ENCODE data around the gene ZBTB2. TPM values are rescaled to one million over a fixed set of nuclear protein-coding genes. Genes with fewer than 3 reads are reported as not detected.

The ZBTB2 gene
- total RNA-seq, 2 experiments from 2014 or later, result 23.5 to 28.3 TPM

DNA sequence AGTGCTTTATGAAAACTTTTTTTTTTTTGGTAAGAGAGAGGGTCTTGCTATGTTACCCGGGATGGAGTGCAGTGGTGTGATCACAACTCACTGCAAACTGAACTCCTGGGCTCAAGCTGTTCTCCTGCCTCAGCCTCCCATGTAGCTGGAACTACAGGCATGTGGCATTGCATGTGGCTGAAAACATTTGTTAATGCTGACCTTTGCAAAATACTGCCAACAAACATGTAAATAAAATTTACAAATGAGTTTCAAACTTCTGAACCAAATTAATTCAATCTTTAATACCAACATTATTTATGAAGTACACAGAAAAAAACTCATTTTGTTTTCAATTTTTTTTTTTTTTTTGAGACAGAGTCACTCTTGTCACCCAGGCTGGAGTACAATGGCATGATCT, 26.1 kb upstream of the ZBTB2 start:
- Mint-ChIP-seq H3K9me3 (peaks cover 12% of the 10 kb centered on the region), H3K36me3 (ENCODE audit: low read depth) (peaks cover 50% of the 10 kb centered on the region), H3K27ac (no peak overlapping the region), H3K4me1 (peaks cover 22% of the 10 kb centered on the region), H3K27me3 (no peaks in the 10 kb centered on the region), H3K4me3 (no peak overlapping the region)
- ChIA-PET POLR2A (no interaction called here), CTCF (interaction anchor here (1.0 kb wide), 1 partner anchor 11 kb away, joined by 3 read pairs; no protein-coding TSS in a partner anchor)
- no peak for DNase-seq

DNA sequence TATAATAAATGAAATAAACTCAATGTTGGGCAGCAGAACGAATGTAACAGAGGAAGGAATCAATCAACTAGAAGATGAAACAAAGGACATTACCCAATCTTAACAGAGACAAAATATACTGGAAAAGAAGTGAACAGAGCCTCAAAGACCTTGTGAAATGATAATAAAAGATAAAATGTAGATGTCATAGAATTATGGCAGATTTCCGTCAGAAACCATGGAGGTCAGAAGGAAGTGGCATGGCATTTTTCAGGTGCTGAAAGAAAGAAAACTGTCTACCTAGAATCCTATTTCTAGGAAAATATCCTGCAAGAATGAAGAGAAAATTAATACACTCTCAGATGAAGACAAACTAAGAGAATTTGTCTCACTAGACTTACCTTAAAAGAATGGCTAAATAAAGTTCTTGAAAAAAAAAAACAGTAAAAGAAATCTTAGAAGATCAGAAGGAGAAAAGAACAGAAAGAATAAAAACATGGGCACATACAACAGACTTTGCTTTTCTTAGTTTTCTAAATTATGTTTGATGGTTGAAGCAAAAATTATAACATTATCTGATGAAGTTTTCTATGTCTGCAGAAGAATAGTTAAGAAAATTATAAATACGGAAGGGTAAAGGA, 23.4 kb upstream of the ZBTB2 start:
- ChIA-PET CTCF (interaction anchor here (1.0 to 1.4 kb wide), 2 partner anchors 10 to 26 kb away, joined by 3 to 4 read pairs; no protein-coding TSS in a partner anchor), POLR2A (no interaction called here)
- Mint-ChIP-seq H3K27ac (no peak overlapping the region), H3K4me3 (no peak overlapping the region), H3K27me3 (no peaks in the 10 kb centered on the region), H3K4me1 (peaks cover 24% of the 10 kb centered on the region), H3K9me3 (peaks cover 12% of the 10 kb centered on the region), H3K36me3 (ENCODE audit: low read depth) (peaks cover 59% of the 10 kb centered on the region)
- no peak for DNase-seq

DNA sequence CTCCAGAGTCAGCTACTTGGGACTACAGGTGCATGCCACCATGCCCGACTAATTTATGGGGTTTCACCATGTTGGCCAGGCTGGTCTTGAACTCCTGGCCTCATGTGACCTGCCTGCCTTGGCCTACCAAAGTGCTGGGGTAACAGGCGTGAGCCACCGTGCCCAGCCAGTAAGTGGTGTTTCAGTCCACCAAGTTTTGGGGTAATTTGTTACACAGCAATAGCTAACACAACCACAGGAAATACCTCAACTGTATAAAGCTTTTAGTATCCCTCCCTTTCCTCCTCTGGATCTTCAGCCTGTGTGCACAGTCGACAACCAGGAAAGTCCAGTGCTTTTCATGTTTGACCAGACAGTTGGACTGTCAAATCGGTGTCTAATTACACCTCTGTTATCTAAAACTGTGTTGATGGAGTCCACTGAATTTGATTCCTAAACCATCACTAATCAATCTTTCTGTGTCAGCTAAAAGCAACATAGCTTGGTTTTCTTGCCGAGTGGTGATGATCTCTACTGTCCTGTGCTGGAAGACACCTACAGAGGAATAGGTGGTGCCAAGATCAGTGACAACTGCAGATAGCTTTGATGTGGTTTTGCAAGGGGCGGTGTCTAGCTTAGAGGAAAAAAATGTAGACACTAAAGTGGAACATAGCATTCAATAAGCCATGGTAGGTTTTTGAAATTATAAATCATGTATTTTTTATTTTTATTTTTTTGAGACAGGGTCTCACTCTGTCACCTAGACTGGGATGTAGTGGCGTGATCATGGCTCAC, 22.2 kb upstream of the ZBTB2 start:
- Mint-ChIP-seq H3K36me3 (ENCODE audit: low read depth) (peaks cover 70% of the 10 kb centered on the region), H3K27ac (peak overlapping the region; percentile 77), H3K27me3 (no peaks in the 10 kb centered on the region), H3K4me1 (peaks cover 24% of the 10 kb centered on the region), H3K4me3 (peak overlapping the region; percentile 1), H3K9me3 (peaks cover 12% of the 10 kb centered on the region)
- ChIA-PET CTCF (interaction anchor here (0.7 to 1.4 kb wide), 3 partner anchors 22 to 27 kb away, joined by 3 to 4 read pairs (median 3); no protein-coding TSS in a partner anchor), POLR2A (interaction anchor here (0.6 kb wide), 1 partner anchor 28 kb away, joined by 4 read pairs; no protein-coding TSS in a partner anchor)
- DNase-seq, result peak; percentile 79

DNA sequence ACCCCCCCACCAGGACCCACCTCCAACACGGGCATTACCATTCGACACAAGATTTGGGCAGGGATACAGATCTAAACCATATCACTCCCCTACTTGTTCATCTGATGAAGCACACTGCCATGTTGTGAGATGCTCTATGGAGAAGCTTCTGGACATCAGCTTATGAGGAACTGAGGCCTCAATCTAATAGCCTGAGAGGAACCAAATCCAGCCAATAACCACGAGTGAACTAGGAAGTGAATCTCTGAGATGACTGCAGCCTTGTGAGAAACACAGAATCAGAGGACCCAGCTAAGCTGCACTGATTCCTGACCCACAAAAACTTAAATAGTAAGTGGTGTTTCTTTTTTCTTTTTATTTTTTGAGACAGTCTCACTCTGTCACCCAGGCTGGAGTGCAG, 21.6 kb upstream of the ZBTB2 start:
- no peak overlapping the region for H3K4me3 Mint-ChIP-seq
- H3K4me1 Mint-ChIP-seq, result peaks cover 24% of the 10 kb centered on the region
- ChIA-PET POLR2A (no interaction called here), CTCF (interaction anchor here (1.0 kb wide), 1 partner anchor 23 kb away, joined by 3 read pairs; no protein-coding TSS in a partner anchor)
- no peaks in the 10 kb centered on the region for H3K27me3 Mint-ChIP-seq
- H3K9me3 Mint-ChIP-seq, result peaks cover 12% of the 10 kb centered on the region
- peaks cover 71% of the 10 kb centered on the region for H3K36me3 Mint-ChIP-seq (ENCODE audit: low read depth)
- H3K27ac Mint-ChIP-seq, result peak overlapping the region; percentile 1
- no peak for DNase-seq

DNA sequence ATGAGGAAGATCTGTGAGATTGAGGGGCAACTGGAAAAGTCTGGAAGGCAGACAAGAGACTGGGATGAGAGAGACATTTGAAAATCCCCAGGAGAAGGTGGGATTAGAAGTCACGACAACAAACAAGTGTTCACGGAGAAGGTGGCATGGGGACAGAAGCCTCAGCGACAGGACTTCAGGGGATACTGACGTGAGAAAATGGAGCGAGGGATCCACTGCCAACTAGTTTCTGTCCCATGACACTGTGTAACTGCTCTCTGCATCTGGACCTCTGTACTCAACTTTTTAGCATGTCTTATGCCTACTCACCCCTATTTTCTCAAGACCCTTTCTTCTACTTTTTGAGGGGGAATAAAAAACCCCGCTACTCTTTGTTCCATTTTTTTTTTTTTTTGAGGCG, 18.3 kb upstream of the ZBTB2 start:
- Mint-ChIP-seq H3K27ac (no peak overlapping the region), H3K4me1 (peaks cover 32% of the 10 kb centered on the region), H3K4me3 (no peak overlapping the region), H3K27me3 (no peaks in the 10 kb centered on the region), H3K36me3 (ENCODE audit: low read depth) (peaks cover 62% of the 10 kb centered on the region), H3K9me3 (peaks cover 12% of the 10 kb centered on the region)
- ChIA-PET POLR2A (no interaction called here), CTCF (interaction anchor here (1.2 kb wide), 1 partner anchor 52 kb away, joined by 3 read pairs; no protein-coding TSS in a partner anchor)
- DNase-seq, result no peak

DNA sequence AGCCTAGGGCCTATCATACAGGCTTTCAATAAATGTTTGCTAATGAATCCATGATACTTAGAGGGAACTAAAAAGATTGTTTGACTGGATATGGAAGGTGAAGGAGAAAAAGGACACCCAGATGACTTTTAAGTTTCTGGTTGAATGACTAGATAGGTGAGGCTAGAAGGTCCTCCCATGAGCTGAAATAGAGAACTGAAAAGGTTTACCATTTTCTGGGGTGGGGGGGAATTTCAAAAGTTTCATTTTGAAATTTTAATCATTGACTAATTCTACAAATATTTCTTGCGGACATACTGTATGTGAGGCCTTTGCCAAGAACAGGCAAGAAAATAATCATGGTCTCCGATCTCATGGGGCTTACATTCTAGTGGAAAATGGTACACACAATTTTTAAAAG, 17.9 kb upstream of the ZBTB2 start:
- Mint-ChIP-seq H3K27me3 (no peaks in the 10 kb centered on the region), H3K4me1 (peaks cover 28% of the 10 kb centered on the region), H3K4me3 (no peak overlapping the region), H3K9me3 (peaks cover 8% of the 10 kb centered on the region), H3K27ac (no peak overlapping the region), H3K36me3 (ENCODE audit: low read depth) (peaks cover 61% of the 10 kb centered on the region)
- ChIA-PET CTCF (no interaction called here), POLR2A (no interaction called here)
- no peak for DNase-seq

DNA sequence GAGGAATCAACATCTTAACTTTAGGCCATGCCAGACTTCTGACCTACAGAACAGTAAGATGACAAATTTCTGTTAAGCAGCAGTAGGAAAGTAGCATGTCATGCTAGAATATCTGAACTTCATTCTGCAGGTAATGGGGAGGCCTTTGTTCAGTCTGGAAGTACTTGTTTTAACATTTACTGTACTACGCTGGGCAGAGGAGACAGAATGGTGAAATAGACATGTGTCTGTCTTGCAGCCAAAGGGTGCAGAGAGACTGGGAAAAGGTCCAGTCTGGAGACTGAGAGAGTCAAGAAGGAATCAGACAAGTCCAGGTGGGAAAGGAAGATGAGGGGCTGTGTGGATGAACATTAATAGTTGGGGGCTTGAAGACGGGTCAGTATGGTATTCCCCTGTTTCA, 17.5 kb upstream of the ZBTB2 start:
- POLR2A ChIA-PET, result no interaction called here
- CTCF ChIA-PET, result no interaction called here
- H3K27me3 Mint-ChIP-seq, result no peaks in the 10 kb centered on the region
- H3K9me3 Mint-ChIP-seq, result peaks cover 6% of the 10 kb centered on the region
- H3K36me3 Mint-ChIP-seq (ENCODE audit: low read depth), result peaks cover 59% of the 10 kb centered on the region
- peak overlapping the region; percentile 55 for H3K27ac Mint-ChIP-seq
- no peak for DNase-seq
- peaks cover 25% of the 10 kb centered on the region for H3K4me1 Mint-ChIP-seq
- H3K4me3 Mint-ChIP-seq, result no peak overlapping the region

DNA sequence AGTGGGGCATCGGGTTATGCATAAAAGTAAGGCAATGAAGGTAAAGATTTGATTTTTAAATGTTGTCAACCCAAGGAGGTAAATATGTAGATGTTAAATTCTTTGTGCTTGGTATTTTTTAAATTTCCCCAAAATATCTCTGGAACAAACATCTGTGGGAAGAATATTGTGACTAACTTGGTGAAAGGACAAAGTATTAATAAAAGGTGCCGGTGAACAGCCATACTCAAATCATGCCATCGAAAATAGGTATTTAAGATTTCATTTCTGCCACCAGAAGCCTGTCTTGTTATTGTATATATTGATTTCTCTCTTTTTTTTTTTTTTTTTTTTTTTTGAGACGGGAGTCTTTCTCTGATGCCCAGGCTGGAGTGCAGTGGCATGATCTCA, 12.6 kb upstream of the ZBTB2 start:
- Mint-ChIP-seq H3K9me3 (no peaks in the 10 kb centered on the region), H3K4me1 (peaks cover 35% of the 10 kb centered on the region), H3K27me3 (no peaks in the 10 kb centered on the region), H3K27ac (no peak overlapping the region), H3K4me3 (no peak overlapping the region), H3K36me3 (ENCODE audit: low read depth) (peaks cover 35% of the 10 kb centered on the region)
- no peak for DNase-seq
- ChIA-PET CTCF (interaction anchor here (3.9 kb wide), 1 partner anchor 10 kb away, joined by 17 read pairs; no protein-coding TSS in a partner anchor), POLR2A (no interaction called here)

DNA sequence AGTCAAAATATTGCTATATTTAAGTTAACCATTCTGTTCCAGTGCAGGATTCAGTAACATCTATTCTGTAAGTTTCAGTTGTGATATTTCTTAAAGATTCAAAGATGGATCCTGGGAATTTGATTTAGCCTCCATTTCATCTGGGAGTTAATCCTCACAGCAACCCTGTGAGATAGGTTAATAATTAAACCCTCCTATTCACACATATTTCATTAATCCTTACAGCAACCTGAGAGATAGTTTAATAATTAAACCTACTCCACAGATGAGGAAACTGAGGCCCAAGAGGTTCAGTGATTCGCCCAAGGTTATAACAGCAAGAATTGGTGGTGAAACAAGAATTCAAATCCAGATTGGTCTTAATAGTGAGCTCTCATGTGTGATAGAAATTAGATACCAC, 10.9 kb upstream of the ZBTB2 start:
- ChIA-PET CTCF (no interaction called here), POLR2A (no interaction called here)
- no peak overlapping the region for H3K4me3 Mint-ChIP-seq
- no peaks in the 10 kb centered on the region for H3K9me3 Mint-ChIP-seq
- H3K4me1 Mint-ChIP-seq, result peaks cover 50% of the 10 kb centered on the region
- peaks cover 33% of the 10 kb centered on the region for H3K36me3 Mint-ChIP-seq (ENCODE audit: low read depth)
- no peak overlapping the region for H3K27ac Mint-ChIP-seq
- DNase-seq, result no peak
- no peaks in the 10 kb centered on the region for H3K27me3 Mint-ChIP-seq

DNA sequence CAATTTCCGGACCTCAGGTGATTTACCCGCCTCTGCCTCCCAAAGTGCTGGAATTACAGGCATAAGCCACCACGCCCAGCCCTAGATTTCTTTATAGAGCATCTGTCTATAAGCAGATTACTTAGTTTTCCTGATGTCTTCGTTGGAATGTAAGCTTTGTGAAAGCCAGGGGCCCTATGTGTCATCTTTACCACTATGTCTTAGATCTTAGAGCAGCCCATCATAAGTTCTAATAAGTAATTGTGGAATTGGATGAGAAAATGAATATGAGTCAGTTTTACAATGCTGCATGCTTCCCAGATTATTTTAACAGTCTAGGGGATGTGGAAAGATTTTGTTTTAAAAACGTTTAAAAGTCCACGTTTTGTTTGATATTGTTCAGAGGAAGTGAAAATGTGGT, 9.1 kb upstream of the ZBTB2 start:
- no peaks in the 10 kb centered on the region for H3K9me3 Mint-ChIP-seq
- CTCF ChIA-PET, result no interaction called here
- H3K27me3 Mint-ChIP-seq, result no peaks in the 10 kb centered on the region
- no peak for DNase-seq
- H3K4me1 Mint-ChIP-seq, result peaks cover 51% of the 10 kb centered on the region
- H3K36me3 Mint-ChIP-seq (ENCODE audit: low read depth), result peaks cover 29% of the 10 kb centered on the region
- POLR2A ChIA-PET, result no interaction called here
- H3K27ac Mint-ChIP-seq, result peak overlapping the region; percentile 3
- no peak overlapping the region for H3K4me3 Mint-ChIP-seq

DNA sequence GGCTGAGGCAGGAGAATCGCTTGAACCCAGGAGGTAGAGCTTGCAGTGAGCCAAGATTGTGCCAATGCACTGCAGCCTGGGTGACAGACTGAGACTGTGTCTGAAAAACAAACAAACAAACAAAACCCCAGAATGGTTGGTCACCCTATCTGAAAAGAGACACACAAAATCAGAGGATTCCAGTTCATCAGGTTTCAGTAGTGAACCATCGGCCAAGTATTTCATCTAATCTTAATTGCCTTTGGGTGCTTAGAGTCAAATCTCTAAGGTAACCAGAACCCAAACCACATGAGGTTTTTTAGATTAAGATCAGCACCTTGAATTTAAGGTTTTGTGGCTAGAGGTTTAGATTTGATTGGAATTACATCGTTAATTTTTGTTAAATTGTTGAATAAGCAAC, 8.3 kb upstream of the ZBTB2 start:
- H3K27me3 Mint-ChIP-seq, result no peaks in the 10 kb centered on the region
- no peaks in the 10 kb centered on the region for H3K9me3 Mint-ChIP-seq
- ChIA-PET POLR2A (no interaction called here), CTCF (no interaction called here)
- peaks cover 57% of the 10 kb centered on the region for H3K4me1 Mint-ChIP-seq
- peaks cover 35% of the 10 kb centered on the region for H3K36me3 Mint-ChIP-seq (ENCODE audit: low read depth)
- H3K27ac Mint-ChIP-seq, result peak overlapping the region; percentile 64
- DNase-seq, result no peak
- no peak overlapping the region for H3K4me3 Mint-ChIP-seq

DNA sequence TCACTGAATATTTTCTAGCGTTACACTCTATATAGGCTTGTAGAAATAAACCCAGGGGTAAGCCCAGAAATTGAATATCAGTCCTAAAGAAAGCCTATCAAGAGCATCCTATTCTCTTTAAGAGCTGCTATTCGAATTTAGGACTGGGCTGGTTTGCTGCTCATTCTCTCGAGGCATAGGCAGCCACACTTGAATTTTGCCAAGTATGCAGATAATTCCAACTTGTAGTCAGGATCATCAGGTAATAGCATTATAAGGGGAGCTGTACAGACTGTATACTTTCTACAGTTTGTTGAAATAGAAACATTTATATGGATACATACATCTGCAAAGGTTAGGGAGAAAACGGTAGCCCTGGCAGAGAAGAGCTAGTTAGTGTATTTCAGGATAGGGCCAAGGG, 2.1 kb upstream of the ZBTB2 start:
- Mint-ChIP-seq H3K4me3 (peak overlapping the region; percentile 98), H3K36me3 (ENCODE audit: low read depth) (peaks cover 41% of the 10 kb centered on the region), H3K27me3 (no peaks in the 10 kb centered on the region), H3K4me1 (peaks cover 48% of the 10 kb centered on the region), H3K9me3 (no peaks in the 10 kb centered on the region), H3K27ac (peak overlapping the region; percentile 98)
- ChIA-PET POLR2A (no interaction called here), CTCF (interaction anchor here (0.6 to 3.4 kb wide), 3 partner anchors 12 to 83 kb away, joined by 3 to 17 read pairs (median 3); partner anchors contain the start of gene RMND1)
- no peak for DNase-seq

DNA sequence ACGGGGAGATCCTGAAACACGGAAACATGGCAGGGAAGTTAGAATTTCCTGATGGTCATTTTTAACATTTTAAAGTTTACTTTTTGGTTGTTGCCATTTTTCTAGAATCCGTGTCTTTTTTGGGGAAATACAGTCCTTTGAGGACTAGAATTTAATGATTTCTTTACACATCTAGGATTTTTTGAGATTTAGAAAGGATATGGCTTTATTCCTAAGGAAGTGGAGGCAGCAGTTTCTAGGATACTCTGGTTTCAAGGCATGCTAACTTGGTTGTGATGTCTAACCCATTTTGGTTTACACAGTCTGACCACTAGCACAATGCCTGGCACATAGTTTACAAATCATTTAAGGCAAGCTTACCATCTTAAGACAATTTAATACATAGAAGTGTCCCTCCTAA, 1.1 kb upstream of the ZBTB2 start:
- Mint-ChIP-seq H3K27me3 (no peaks in the 10 kb centered on the region), H3K4me1 (peaks cover 48% of the 10 kb centered on the region), H3K4me3 (peak overlapping the region; percentile 98), H3K36me3 (ENCODE audit: low read depth) (peaks cover 41% of the 10 kb centered on the region), H3K9me3 (no peaks in the 10 kb centered on the region), H3K27ac (peak overlapping the region; percentile 98)
- CTCF ChIA-PET, result interaction anchor here (1.0 to 3.4 kb wide), 2 partner anchors 13 to 59 kb away, joined by 3 to 17 read pairs; partner anchors contain the start of gene RMND1
- DNase-seq, result no peak
- POLR2A ChIA-PET, result no interaction called here

Measured in activated CD4-positive, alpha-beta T cell treated with anti-CD3 and anti-CD28 coated beads, Interleukin-2, amount 10 ng/mL, durations not matched to agents 7 days and 5 days (primary cell).